Progenitor cell of endocrine pancreas (in vitro differentiated cells): ENCODE measurements around the gene UVRAG. TPM values are rescaled to one million over a fixed set of nuclear protein-coding genes. Genes with fewer than 3 reads are reported as not detected.
A peak's percentile ranks its signal among the peaks of the same experiment; 100 is the strongest.

Source experiments
- DNase-seq: peaks from one replicate; pipeline ENCODE4 v3.0.0; 2021; ENCODE audit warnings: low spot score; ENCODE audit not compliant: unreplicated experiment
- H3K27ac Mint-ChIP-seq: 2 replicates; pipeline ENCODE4 v1.8.0; 2021; ENCODE audit warnings: mild to moderate bottlenecking, moderate library complexity, mixed read lengths
- H3K27me3 Mint-ChIP-seq: 2 replicates; pipeline ENCODE4 v1.8.0; 2021; ENCODE audit warnings: mixed read lengths
- H3K36me3 Mint-ChIP-seq: 2 replicates; pipeline ENCODE4 v1.8.0; 2022; ENCODE audit warnings: mixed read lengths; ENCODE audit not compliant: insufficient read depth
- H3K4me1 Mint-ChIP-seq: 2 replicates; pipeline ENCODE4 v1.8.0; 2021; ENCODE audit warnings: low read depth, mixed read lengths
- H3K4me3 Mint-ChIP-seq: 2 replicates; pipeline ENCODE4 v1.8.0; 2021; ENCODE audit warnings: low read depth, mild to moderate bottlenecking, moderate library complexity, mixed read lengths
- H3K9me3 Mint-ChIP-seq: 2 replicates; pipeline ENCODE4 v1.8.0; 2021; ENCODE audit warnings: low read depth, mixed read lengths
- CTCF ChIP-seq: fragments of 200-600 bp; sonication (generic); IDR thresholded peaks from one replicate; pipeline ENCODE4 v1.5.0; 2021; ENCODE audit warnings: antibody characterized with exemption, mild to moderate bottlenecking; ENCODE audit not compliant: unreplicated experiment
- total RNA-seq: library from RNA; stranded (reverse); gene quantifications from 2 replicates; pipeline ENCODE4 v1.2.1, GENCODE V29; 2021

Gene UVRAG
- total RNA-seq, 1 donor from 2014 or later = 25.7 TPM

- H3K27ac Mint-ChIP-seq = no peak overlapping the region
- no peak overlapping the region for H3K4me3 Mint-ChIP-seq
Measured at GRCh38 chr11:75810637-75811390, 4.2 kb upstream of the UVRAG start.

GRCh38 chr11:75811485-75811884 is 3.5 kb upstream of the UVRAG start:
- Mint-ChIP-seq H3K9me3 (no peaks in the 10 kb centered on the region), H3K27ac (no peak overlapping the region), H3K27me3 (no peaks in the 10 kb centered on the region), H3K4me1 (peaks cover 11% of the 10 kb centered on the region), H3K4me3 (no peak overlapping the region), H3K36me3 (no peaks in the 10 kb centered on the region)
- no peak for DNase-seq
- no peak for TF ChIP-seq CTCF

More at GRCh38 chr11:75810637-75811390, 4.2 kb upstream of the UVRAG start:
- Mint-ChIP-seq H3K9me3 (no peaks in the 10 kb centered on the region), H3K4me1 (peaks cover 11% of the 10 kb centered on the region), H3K27me3 (no peaks in the 10 kb centered on the region), H3K36me3 (no peaks in the 10 kb centered on the region)
- no peak for TF ChIP-seq CTCF
- no peak for DNase-seq

DNA sequence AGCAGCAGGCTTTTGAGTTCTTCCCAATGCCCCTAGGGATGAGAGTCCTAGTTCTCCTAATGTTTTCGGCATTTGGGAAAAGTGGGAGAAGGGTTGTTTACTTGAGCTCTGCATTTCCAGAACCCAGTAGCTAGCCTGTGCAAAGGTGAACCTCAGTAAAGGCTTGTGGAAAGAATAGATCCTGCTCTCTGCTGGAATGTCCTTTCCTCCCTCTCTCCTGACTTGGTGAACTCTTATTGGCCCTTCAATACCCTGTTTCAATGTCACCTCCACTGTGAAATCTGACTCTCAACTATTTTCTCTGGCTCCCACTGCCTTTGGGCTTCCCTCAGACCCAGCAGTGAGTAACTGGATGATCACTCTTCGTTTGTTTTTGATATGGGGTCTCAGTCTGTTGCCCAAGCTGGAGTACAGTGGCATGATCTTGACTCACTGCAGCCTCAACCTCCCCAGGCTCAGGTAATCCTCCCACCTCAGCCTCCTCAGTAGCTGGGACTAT is 2.4 kb upstream of the UVRAG start:
- no peaks in the 10 kb centered on the region for H3K36me3 Mint-ChIP-seq

GRCh38 chr11:75813124-75813523 is 1.9 kb upstream of the UVRAG start:
- H3K4me3 Mint-ChIP-seq = no peak overlapping the region
- H3K27me3 Mint-ChIP-seq = no peaks in the 10 kb centered on the region
- DNase-seq = no peak
- H3K27ac Mint-ChIP-seq = peak overlapping the region; percentile 98
- H3K36me3 Mint-ChIP-seq = no peaks in the 10 kb centered on the region
- no peak for TF ChIP-seq CTCF
- H3K9me3 Mint-ChIP-seq = no peaks in the 10 kb centered on the region
- H3K4me1 Mint-ChIP-seq = peaks cover 12% of the 10 kb centered on the region

More for the DNA sequence above, 2.4 kb upstream of the UVRAG start:
- H3K4me1 Mint-ChIP-seq = peaks cover 11% of the 10 kb centered on the region
- DNase-seq = no peak
- no peak overlapping the region for H3K4me3 Mint-ChIP-seq
- TF ChIP-seq CTCF = no peak
- no peaks in the 10 kb centered on the region for H3K9me3 Mint-ChIP-seq
- H3K27ac Mint-ChIP-seq = no peak overlapping the region
- H3K27me3 Mint-ChIP-seq = no peaks in the 10 kb centered on the region

GRCh38 chr11:75813622-75814039 is 1.4 kb upstream of the UVRAG start:
- Mint-ChIP-seq H3K4me1 (peaks cover 12% of the 10 kb centered on the region), H3K4me3 (no peak overlapping the region), H3K9me3 (no peaks in the 10 kb centered on the region), H3K36me3 (no peaks in the 10 kb centered on the region), H3K27me3 (no peaks in the 10 kb centered on the region), H3K27ac (peak overlapping the region; percentile 98)
- DNase-seq = no peak
- TF ChIP-seq CTCF = no peak
